GM21423 (cell line): ENCODE results near the gene FMO4.
"Not testable (repeated sequence)": the region's sequence is repeated elsewhere in the genome, so short reads cannot be mapped to it uniquely, and the experiment has no call there.

ENCODE experiments used
- ATAC-seq: cut with Tn5 transposase; IDR thresholded peaks from one replicate; pipeline ENCODE4 v1.9.1; 2021; ENCODE audit warnings: mild to moderate bottlenecking, moderate library complexity; ENCODE audit not compliant: unreplicated experiment

The FMO4 gene

GRCh38 chr1:171329251-171329650 lies 15.3 kb downstream of the FMO4 start:
- no peak for ATAC-seq

- no peak for ATAC-seq
Measured at GRCh38 chr1:171334024-171334640, 20.1 kb downstream of the FMO4 start.

DNA sequence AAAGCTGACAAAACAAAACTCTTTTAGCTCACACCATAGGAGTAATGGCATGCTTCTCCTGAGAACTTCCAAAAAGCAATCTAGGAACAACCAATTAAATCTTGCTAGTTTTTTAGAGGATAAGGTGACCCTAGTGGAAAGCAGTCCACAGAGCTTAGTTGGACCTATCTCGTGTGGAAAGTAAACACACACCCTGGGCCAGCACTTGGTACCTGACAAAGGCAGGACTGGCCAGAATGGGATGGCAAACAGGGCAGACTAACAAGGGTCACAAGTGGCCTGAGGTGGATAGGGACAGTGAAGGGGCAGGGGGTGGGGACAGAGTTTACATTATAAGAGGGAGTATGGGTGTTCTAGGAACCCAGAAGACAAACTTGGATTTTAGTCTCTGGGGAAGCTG lies 22.0 kb downstream of the FMO4 start:
- no peak for ATAC-seq

DNA sequence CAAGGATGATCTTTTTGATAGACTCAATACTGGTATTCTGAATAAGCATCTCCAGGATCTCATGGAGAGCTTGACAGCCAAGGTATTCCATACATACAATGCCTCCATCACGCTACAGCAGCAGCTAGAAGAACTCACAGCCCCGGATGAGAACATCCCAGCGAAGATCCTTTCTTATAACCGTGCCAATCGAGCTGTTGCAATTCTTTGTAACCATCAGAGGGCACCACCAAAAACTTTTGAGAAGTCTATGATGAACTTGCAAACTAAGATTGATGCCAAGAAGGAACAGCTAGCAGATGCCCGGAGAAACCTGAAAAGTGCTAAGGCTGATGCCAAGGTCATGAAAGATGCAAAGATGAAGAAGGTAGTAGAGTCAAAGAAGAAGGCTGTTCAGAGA lies 25.4 kb downstream of the FMO4 start:
- ATAC-seq = not testable (repeated sequence)

DNA sequence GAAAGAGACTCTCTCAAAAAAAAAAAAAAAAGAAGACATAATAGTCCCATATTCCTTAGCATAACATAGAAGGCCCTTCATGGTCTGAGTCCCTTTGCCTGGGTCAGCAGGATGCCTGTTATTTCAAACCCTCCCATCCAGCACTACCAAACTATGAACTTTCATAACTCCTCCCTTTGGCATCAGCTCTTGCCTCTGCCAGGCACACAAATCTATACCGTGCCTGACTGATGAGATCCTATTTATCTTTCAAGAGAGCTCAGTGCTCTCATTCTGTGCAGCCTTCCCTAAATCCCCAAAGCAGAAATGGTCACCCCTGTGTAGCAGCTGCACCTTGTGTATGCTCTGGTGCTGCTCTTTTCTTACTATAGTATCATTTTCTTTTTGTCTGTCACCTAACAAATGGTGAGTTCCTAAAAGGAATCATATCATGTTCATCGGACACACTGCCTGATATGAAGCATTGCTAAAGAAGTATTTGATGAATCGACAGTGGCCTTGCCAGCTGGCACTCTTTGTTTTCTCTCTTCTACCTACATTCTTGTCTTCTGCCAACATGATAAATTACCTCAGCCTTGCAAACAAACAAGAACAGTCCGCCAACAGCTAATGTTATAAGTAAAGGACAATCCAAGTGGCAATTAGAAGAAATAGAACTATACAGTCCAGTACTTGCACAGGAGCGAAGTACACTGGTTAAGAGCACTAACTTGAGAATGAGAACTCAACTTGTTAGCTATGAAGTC lies 29.9 kb downstream of the FMO4 start:
- no peak for ATAC-seq

GRCh38 chr1:171344473-171344820 lies 30.5 kb downstream of the FMO4 start:
- no peak for ATAC-seq

DNA sequence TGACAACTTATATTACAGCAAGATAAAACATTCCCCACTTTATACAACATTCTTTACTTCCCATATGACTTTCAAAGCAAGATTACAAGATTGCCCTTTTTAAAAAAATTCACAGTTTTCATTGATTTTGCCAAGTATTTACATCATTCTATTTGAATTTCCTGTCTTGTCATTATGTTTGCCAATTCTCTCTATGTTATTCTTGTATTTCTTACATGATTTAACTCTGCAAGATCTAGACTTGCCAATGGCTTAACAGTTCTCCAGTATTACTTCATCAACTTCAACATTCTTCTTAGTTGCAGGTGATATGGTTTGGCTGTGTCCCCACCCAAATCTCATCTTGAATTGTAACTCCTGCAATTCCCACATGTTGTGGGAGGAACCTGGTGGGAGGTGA lies 31.6 kb downstream of the FMO4 start:
- no peak for ATAC-seq

DNA sequence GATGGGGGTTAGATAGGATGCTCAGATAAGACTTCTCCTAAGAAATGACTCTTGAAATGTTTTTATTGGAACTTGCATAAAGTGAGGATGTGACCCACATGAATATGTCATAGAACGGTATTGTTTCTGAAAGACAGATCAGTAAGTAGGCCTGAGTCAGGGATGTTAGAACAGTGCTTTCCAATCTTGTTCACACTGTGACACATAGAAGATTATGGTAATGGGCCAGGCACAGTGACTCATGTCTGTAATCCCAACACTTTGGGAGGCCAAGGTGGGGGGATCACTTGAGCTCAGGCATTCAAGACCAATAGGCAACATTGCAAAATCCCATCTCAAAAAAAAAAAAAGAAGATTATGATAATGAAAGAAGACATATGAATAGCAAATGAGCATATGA lies 32.9 kb downstream of the FMO4 start:
- no peak for ATAC-seq

- no peak for ATAC-seq
Measured at GRCh38 chr1:171350594-171350993, 36.6 kb downstream of the FMO4 start.

- no peak for ATAC-seq
Measured at GRCh38 chr1:171351961-171352360, 38.0 kb downstream of the FMO4 start.

DNA sequence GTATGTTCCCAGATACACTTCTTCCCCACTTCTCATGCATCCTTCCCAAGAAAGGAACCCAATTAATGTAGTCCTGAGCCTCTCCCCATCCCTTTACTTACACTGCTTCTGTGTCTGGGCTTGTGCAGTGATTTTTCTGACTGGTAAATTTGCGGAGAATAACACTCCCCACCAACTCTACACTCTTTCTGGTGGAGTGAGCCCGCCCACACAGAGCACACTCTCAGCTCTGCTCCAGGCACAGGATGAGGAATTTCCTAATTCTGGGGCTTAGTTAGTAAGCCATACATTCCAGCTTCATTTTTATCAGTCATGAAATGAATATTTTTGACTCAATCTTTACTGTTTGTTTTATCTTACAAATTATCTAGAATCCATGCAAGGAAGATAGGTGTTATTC lies 38.6 kb downstream of the FMO4 start:
- ATAC-seq = no peak

GRCh38 chr1:171355727-171356126 lies 41.7 kb downstream of the FMO4 start:
- ATAC-seq = no peak

- ATAC-seq = no peak
Measured at GRCh38 chr1:171357179-171357578, 43.2 kb downstream of the FMO4 start.

- ATAC-seq = not testable (repeated sequence)
Measured at GRCh38 chr1:171359355-171359648, 45.3 kb downstream of the FMO4 start.

GRCh38 chr1:171359731-171360527 lies 45.9 kb downstream of the FMO4 start:
- ATAC-seq = not testable (repeated sequence)

- no peak for ATAC-seq
Measured at GRCh38 chr1:171366085-171366484, 52.1 kb downstream of the FMO4 start.

GRCh38 chr1:171366816-171367215 lies 52.8 kb downstream of the FMO4 start:
- no peak for ATAC-seq

- no peak for ATAC-seq
Measured at GRCh38 chr1:171367436-171367835, 53.5 kb downstream of the FMO4 start.

DNA sequence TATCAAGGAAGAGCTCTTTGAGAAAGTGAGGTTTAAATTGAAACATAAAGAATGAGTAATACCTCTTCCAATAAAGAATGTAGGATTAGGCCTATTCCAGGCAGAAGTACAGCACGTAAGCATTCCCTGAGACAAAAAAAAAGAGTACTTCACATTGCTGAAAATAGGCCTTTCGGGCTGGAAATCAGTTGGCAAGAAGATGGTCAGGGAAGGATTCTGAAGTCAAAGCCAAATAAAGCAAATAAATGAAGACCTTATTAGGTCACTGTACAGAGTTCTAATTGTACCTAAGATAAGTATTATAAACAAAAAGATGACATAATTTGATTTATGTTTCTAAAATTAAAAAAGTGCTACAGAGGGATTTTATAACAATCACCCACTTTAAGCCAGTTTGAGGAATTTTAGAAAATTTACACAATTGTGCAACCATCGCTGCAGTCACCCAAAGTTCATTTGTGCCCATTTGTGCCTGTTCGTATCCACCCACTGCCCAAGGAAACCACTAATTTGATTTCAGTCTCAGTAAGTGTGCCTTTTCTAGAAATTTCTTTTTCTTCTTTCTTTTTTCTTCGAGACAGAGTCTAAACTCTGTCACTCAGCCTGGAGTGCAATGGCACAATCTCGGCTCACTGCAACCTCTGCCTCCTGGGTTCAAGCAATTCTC lies 58.6 kb downstream of the FMO4 start:
- ATAC-seq = no peak

- not testable (repeated sequence) for ATAC-seq
Measured at GRCh38 chr1:171373357-171374122, 59.6 kb downstream of the FMO4 start.

DNA sequence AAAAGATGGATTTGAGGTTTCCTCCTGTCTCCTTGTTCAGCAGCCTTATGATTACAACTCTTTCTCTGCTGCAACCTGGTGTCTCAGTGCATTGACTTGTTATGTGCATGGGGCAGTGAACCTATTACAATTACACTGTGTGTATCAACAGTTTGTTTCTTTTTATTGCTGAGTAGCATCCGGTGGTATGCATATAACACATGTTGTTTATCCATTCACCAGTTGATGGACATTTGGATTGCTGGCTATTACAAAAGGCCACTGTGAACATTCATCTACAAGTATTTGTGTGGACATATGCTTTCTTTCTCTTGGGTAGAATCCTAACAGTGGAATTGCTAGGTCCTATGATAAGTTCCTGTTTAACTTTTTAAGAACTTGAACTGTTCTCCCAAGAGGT lies 65.9 kb downstream of the FMO4 start:
- ATAC-seq = no peak
